SK-N-MC (cell line): ENCODE measurements around the gene SMC2.

ENCODE experiments used
- DNase-seq: peaks from one replicate; pipeline ENCODE4 v3.0.0-alpha.2; 2011; ENCODE audit warnings: low read depth, low spot score
- H3K27ac ChIP-seq: fragments of 200-600 bp; sonication (generic); 2 replicates; pipeline ENCODE4 v1.5.1; 2016; ENCODE audit warnings: mixed run types
- H3K36me3 ChIP-seq: fragments of 200-600 bp; sonication (generic); 2 replicates; pipeline ENCODE4 v1.6.1; 2017; ENCODE audit warnings: antibody characterized with exemption, low read length, mixed read lengths; ENCODE audit not compliant: insufficient read depth
- H3K4me3 ChIP-seq: fragments of 200-600 bp; sonication (generic); 2 replicates; pipeline ENCODE4 v1.5.1; 2016
- H3K9ac ChIP-seq: fragments of 200-600 bp; sonication (generic); 2 replicates; pipeline ENCODE4 v1.8.0; 2017; ENCODE audit warnings: mixed run types, mixed read lengths; ENCODE audit not compliant: insufficient read length
- H3K9me3 ChIP-seq: fragments of 200-600 bp; sonication (generic); 2 replicates; pipeline ENCODE4 v1.6.1; 2017; ENCODE audit warnings: low read depth, mild to moderate bottlenecking, antibody characterized with exemption, low read length, moderate library complexity, mixed read lengths
- EZH2 ChIP-seq: fragments of 200-600 bp; sonication (generic); IDR thresholded peaks from one replicate; pipeline ENCODE4 v1.6.1; 2017; ENCODE audit warnings: antibody characterized with exemption
- FOXP2 ChIP-seq: optimal IDR thresholded peaks from 2 replicates; pipeline ENCODE3; 2011; ENCODE audit warnings: mild to moderate bottlenecking, moderate library complexity; ENCODE audit not compliant: insufficient read depth; ENCODE audit errors: extremely low read length, control extremely low read depth
- POLR2AphosphoS5 ChIP-seq: IDR thresholded peaks from 2 replicates; pipeline ENCODE4 v1.6.1; 2012; ENCODE audit warnings: mild to moderate bottlenecking, low read depth, low read length, borderline replicate concordance

The SMC2 gene

DNA sequence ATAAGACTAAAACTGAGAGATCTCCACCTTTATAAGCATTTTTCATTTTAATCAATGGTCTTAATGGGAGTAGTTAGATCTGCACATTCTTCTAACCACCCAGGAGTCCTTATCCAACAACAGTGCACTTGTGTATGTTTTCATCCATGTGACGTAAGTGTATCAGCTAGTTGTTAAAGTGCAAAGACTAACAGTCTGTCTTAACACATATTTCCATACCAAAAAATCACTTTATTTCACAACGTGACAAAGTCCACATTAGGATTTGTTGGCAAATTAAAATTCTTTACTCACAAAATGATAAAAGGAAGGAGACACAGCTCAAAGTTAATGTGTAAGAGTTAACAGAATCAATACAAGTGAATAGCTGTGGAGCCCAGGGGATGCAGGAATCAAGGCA lies 1.9 kb upstream of the SMC2 start:
- Histone ChIP-seq H3K36me3 (peaks cover 7% of the 10 kb centered on the region), H3K4me3 (no peak overlapping the region; the same call in 1 of the 2 replicates), H3K9me3 (no peaks in the 10 kb centered on the region), H3K27ac (no peak overlapping the region), H3K9ac (no peak overlapping the region)
- DNase-seq = no peak
- TF ChIP-seq FOXP2 = no peak

DNA sequence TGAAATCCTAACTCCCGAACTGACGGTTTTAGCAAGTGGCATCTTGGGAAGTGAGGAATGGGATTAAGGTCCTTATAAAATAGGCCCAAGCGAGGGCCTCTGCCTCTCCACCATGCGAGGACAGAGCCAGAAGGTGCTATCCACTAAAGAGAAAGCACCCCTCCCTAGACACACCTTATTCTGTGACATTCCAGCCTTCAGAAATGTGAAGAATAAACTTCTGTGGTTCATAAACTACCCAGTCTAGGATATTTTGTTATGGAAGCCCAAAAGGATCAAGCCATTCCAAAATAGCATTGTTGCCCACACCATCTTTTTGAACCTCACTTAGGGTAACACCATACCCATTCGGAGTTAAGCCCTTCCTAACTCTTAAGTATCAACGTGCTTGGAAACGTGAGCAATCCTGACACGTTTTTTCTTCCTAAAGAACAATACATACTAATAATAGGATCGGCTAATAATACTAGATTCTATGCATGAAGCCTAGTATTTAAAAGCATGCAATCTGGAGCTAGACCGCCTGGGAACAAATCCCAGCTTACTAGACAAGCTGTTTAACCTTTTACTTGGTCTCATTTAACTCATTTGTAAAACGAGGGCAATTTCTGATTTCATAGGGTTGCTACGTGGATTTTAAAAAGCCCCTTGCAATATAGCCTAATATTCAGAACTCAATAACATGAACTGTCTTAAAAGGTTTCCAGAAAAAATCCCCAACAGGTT lies 1.1 kb upstream of the SMC2 start:
- H3K9me3 ChIP-seq = no peaks in the 10 kb centered on the region
- TF ChIP-seq EZH2 (no peak), FOXP2 (no peak), POLR2AphosphoS5 (no peak)
- DNase-seq = no peak
- H3K4me3 ChIP-seq = peak overlapping the region; percentile 92
- peak overlapping the region; percentile 97 for H3K9ac ChIP-seq
- H3K36me3 ChIP-seq = peaks cover 13% of the 10 kb centered on the region
- peak overlapping the region; percentile 97 for H3K27ac ChIP-seq

DNA sequence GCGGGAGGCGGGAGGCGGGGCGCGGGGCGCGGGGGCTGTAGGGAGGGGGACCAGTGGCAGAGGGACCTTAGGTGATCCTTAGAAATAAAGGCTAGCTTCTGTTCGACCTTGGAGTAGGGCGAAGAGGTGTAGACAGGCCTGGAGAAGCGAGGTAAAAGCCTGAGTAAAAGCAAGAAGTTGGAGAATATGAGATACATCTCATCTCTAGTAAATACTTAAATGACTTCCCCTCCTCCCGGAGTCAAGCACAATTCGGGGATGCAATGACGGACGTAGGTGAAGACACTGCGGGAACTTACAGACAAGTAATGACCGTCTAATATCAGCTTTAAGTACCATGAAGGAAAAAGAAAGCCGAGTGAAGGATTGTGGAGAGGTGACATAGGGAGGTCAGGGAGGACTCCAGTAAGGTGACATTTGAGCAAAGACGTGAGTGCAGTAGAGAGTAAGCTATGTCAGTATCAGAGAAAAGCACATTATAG lies 466 bp downstream of the SMC2 start:
- peak overlapping the region; percentile 92 for H3K4me3 ChIP-seq
- DNase-seq = no peak
- peak overlapping the region; percentile 97 for H3K9ac ChIP-seq
- H3K9me3 ChIP-seq = no peaks in the 10 kb centered on the region
- peaks cover 20% of the 10 kb centered on the region for H3K36me3 ChIP-seq
- no peak overlapping the region; the same call in 1 of the 2 replicates for H3K27ac ChIP-seq
- TF ChIP-seq POLR2AphosphoS5 (no peak), EZH2 (no peak), FOXP2 (no peak)

DNA sequence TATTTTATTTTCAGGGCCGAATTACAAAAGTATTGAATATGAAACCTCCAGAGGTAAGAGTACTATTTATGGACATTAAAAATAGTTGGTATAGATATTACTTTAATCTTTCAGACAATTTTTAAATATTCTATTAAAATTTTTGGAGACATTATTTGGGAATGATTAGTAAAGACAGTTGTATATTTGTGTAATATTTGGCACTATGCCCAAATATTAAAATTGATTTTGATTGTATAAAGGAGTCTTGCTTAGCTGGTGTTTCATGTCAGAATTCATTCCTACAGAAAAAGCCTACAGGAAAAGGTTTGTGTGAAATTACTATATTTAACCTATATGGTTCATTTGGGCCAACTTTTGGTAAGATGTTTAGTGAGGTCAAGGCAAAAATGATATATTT lies 5.5 kb downstream of the SMC2 start:
- H3K27ac ChIP-seq = no peak overlapping the region
- H3K36me3 ChIP-seq = peaks cover 69% of the 10 kb centered on the region
- DNase-seq = no peak
- TF ChIP-seq FOXP2 = no peak
- no peak for TF ChIP-seq EZH2
- no peaks in the 10 kb centered on the region for H3K9me3 ChIP-seq
- no peak overlapping the region for H3K9ac ChIP-seq
- H3K4me3 ChIP-seq = no peak overlapping the region

DNA sequence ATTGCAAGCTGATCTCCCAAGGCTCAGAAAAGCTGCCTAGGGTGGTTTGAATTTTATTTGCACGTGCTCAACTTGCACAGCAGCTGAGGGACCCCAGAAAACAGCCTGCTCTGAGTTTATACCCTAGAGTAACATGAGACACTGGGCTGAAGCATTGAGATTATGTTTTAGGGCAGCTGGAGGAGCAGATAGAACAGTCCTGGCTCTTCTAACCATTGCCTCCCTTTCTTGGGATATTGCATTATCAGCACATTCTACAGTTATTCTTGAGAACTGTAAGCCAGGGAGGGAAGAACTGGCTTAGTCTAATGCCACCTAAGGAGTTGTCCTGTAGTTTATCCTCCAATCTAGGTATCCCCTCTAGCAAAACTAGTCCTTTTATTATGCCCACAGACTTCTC lies 10.3 kb downstream of the SMC2 start:
- peaks cover 93% of the 10 kb centered on the region for H3K36me3 ChIP-seq
- H3K27ac ChIP-seq = no peak overlapping the region
- H3K9ac ChIP-seq = no peak overlapping the region
- no peak for DNase-seq
- no peak overlapping the region for H3K4me3 ChIP-seq
- no peak for TF ChIP-seq FOXP2
- TF ChIP-seq POLR2AphosphoS5 = no peak
- no peak for TF ChIP-seq EZH2
- H3K9me3 ChIP-seq = no peaks in the 10 kb centered on the region

DNA sequence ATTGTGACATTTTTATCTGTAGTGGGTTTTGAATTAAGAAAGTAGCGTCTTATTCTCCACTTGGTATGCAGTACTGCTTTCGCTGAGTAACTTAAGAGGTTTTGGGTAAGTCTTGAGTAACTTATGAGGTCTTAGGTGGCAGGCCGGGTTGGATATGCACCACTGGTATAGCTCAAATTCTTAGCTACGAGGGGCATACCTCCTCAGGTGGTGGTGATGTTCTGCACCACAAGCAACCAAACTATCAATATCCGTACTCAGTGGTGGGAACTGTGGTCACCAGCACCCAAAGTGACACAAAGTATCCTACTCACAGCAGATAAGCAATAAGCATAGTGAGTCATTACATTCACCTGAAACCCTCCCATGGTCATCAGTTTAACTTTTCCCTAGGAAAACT lies 13.7 kb downstream of the SMC2 start:
- H3K36me3 ChIP-seq = peaks cover 89% of the 10 kb centered on the region

DNA sequence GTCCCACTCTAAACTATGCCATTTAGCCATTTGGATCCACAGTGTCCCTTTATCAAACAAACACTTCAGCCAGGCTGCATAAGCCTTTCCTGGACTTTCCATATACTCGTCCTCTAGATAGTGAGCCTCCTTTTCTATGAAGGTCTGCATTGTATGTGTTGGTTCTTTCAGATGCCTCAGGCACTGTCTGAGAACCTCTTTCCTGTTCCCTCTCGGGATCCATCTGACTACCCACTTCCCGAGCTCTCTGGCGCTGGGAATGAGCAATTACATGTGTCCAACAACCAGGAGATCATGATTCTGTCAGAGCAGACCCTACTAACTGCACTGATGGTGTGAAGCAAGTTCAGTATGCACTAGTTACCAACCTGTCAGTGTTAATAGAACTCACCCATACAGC lies 14.2 kb downstream of the SMC2 start:
- TF ChIP-seq POLR2AphosphoS5 (no peak), EZH2 (no peak), FOXP2 (no peak)
- H3K36me3 ChIP-seq = peaks cover 87% of the 10 kb centered on the region

More for the DNA sequence above, 13.7 kb downstream of the SMC2 start:
- Histone ChIP-seq H3K9ac (no peak overlapping the region), H3K27ac (no peak overlapping the region), H3K9me3 (no peaks in the 10 kb centered on the region), H3K4me3 (no peak overlapping the region)
- DNase-seq = no peak
- TF ChIP-seq POLR2AphosphoS5 = no peak
- TF ChIP-seq EZH2 = no peak
- TF ChIP-seq FOXP2 = no peak

DNA sequence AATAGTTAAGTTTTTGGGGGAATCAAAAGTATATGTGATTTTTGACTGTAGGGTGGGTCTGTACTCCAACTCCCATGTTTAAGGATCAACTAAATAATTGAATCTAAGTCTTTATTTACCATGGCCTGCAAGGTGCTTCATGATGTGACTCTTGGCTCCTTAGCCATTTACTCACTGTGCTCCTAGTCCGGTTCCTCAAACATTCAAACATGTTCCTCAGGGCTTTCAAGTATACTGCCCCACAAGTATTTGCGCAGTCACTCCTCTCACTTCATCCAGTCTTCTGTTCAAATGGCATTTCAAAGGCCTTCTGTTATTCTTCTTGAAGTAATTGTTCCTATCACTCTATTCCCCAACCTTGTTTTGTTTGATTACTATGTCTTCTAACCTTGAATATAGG lies 16.4 kb downstream of the SMC2 start:
- peaks cover 85% of the 10 kb centered on the region for H3K36me3 ChIP-seq
- no peak for DNase-seq
- no peak overlapping the region for H3K27ac ChIP-seq
- no peak overlapping the region for H3K9ac ChIP-seq
- H3K4me3 ChIP-seq = no peak overlapping the region
- H3K9me3 ChIP-seq = no peaks in the 10 kb centered on the region
- TF ChIP-seq POLR2AphosphoS5 (no peak), FOXP2 (no peak), EZH2 (no peak)

More for the DNA sequence above, 14.2 kb downstream of the SMC2 start:
- no peak overlapping the region for H3K4me3 ChIP-seq
- H3K27ac ChIP-seq = no peak overlapping the region
- no peaks in the 10 kb centered on the region for H3K9me3 ChIP-seq
- H3K9ac ChIP-seq = no peak overlapping the region
- DNase-seq = no peak

DNA sequence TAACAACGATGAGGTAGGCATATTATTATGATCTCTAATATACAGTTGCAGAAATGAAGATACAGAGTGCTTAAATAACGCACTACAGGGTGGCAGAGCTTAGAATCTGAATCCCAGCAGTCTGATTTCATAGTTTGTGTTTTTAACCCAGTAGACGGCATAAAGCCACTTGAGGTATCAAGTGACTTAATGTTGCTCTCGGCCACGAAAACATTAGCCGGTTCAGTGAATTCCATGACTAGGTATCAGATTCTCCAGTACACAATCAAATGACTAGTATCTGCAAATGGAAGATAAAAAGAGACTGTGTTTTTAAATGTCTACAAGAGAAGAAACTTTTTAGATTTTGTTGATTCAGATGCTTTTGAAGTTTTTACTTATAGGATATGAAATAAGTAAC lies 24.8 kb downstream of the SMC2 start:
- H3K27ac ChIP-seq = no peak overlapping the region
- no peak overlapping the region for H3K9ac ChIP-seq
- peaks cover 79% of the 10 kb centered on the region for H3K36me3 ChIP-seq
- TF ChIP-seq FOXP2 = no peak
- no peak for TF ChIP-seq EZH2
- TF ChIP-seq POLR2AphosphoS5 = no peak
- no peak for DNase-seq
- no peaks in the 10 kb centered on the region for H3K9me3 ChIP-seq
- H3K4me3 ChIP-seq = no peak overlapping the region
